HG03064 (cell line): ENCODE data around the gene ANO8.
A peak's percentile ranks its signal among the peaks of the same experiment; 100 is the strongest.
"Not testable (repeated sequence)": the region's sequence is repeated elsewhere in the genome, so short reads cannot be mapped to it uniquely, and the experiment has no call there.

ENCODE experiments used
- ATAC-seq: cut with Tn5 transposase; IDR thresholded peaks from one replicate; pipeline ENCODE4 v1.9.1; 2021; ENCODE audit warnings: low read depth; ENCODE audit not compliant: unreplicated experiment

ANO8 gene

GRCh38 chr19:17294051-17294891 lies 40.4 kb downstream of the ANO8 start:
- ATAC-seq: no peak

- no peak for ATAC-seq
These were observed 41.0 kb downstream of the ANO8 start for GRCh38 chr19:17293605-17294004.

GRCh38 chr19:17292301-17293074 lies 42.2 kb downstream of the ANO8 start:
- peak; percentile 77 for ATAC-seq

- ATAC-seq: no peak
These were observed 45.2 kb downstream of the ANO8 start for GRCh38 chr19:17289489-17289888.

GRCh38 chr19:17286752-17287151 lies 47.9 kb downstream of the ANO8 start:
- ATAC-seq: no peak

- no peak for ATAC-seq
These were observed 48.4 kb downstream of the ANO8 start for GRCh38 chr19:17286263-17286662.

GRCh38 chr19:17285415-17286135 lies 49.1 kb downstream of the ANO8 start:
- ATAC-seq: no peak

GRCh38 chr19:17283504-17283996 lies 51.1 kb downstream of the ANO8 start:
- no peak for ATAC-seq

- ATAC-seq: no peak
These were observed 52.0 kb downstream of the ANO8 start for GRCh38 chr19:17282488-17283125.

GRCh38 chr19:17281391-17282304 lies 53.0 kb downstream of the ANO8 start, which contains the start of gene ANKLE1:
Gene ANKLE1 (plus strand): TSS chr19:17281901. CDS start chr19:17281921, 20 bp downstream.
- ATAC-seq: no peak

- no peak for ATAC-seq
These were observed 55.2 kb downstream of the ANO8 start for GRCh38 chr19:17279436-17279835.

GRCh38 chr19:17275441-17276175 lies 59.0 kb downstream of the ANO8 start:
- ATAC-seq: no peak

GRCh38 chr19:17274892-17275291 lies 59.8 kb downstream of the ANO8 start:
- ATAC-seq: not testable (repeated sequence)
